ENCODE measurements around the gene PIGO.

The PIGO gene

DNA sequence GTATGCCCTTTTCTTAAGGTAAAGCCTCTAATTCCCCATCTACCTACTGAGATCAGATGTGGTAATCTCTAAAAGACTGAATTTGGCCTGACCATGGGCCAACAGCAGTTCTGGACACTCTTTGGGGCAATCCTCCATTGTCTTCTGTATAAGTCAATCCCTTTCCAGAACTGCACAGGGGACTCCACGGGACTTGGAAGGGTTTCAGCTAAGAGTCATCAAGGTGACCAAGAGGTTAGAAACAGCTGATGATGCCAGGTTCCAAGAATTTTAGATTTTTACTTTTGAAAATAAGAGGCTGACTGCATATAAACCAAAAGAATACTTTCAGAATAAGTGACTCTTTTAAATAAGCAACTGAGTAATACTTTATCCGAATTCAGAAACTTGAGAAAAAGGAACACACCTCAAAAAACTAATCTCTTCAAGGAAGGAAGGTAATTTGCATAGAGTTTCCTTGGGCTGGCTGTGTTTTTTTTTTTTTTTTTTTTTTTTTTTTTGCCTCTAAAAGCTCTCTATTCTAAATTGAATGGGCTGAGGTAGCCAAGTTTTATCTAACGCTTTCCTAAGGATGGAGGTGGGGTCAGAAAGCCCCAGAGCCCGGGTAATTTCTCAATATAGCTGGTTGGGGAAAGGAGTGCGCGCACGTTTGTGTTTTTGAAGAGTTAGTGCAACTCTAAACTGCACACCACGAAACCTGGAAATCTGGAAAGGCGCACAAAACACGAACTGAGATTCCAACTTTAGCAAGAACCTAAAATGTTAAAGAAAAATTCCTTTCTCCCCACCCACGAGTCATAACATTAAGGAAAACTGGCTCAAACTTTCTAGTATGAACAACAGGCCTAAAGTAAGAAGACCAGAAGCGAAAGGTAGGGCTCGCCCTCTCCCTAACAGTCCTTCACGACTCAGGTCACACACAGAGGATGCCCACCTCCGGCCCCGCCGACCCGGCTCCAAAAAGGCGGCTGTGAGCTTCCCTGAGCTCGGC is 25.3 kb downstream of the PIGO start:
- no peak for DNase-seq

DNA sequence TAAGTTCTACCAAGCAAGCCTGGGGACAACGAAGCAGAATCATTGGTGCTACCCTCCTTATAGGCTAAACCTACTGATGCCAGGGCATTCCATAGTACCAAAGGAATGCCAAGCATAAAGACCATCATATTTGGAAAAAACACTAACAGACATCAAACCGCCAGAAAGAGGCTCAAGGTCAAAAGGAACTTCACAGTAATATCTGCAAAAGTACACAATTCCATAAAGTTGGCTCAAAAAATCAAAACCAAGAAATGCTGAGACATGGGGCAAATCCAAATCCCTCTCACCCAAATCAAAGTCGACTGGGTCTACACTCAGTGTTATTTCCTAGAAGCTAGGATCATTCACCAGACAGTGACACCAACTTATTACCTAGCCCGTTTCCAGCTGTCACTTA is 27.4 kb downstream of the PIGO start:
- DNase-seq, result no peak

DNA sequence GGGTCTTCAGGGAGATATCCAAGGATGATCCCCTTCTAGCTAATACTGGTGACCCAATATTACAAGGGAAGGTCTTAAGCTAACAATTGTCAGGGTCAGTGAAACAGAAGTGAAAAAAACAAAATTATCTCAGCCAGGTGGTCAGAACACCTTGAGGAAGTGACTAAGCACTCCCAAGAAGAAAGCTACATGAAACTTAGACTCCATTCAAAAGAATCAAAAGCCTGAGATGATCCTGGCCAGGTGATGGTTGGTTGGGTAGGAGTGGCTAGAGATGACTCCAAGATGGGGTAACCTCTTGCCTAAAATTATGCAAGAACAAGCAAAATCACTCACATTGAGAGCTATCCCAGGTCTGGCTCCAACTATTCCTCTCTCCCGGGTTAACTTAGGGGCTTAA is 29.3 kb downstream of the PIGO start:
- DNase-seq, result no peak

DNA sequence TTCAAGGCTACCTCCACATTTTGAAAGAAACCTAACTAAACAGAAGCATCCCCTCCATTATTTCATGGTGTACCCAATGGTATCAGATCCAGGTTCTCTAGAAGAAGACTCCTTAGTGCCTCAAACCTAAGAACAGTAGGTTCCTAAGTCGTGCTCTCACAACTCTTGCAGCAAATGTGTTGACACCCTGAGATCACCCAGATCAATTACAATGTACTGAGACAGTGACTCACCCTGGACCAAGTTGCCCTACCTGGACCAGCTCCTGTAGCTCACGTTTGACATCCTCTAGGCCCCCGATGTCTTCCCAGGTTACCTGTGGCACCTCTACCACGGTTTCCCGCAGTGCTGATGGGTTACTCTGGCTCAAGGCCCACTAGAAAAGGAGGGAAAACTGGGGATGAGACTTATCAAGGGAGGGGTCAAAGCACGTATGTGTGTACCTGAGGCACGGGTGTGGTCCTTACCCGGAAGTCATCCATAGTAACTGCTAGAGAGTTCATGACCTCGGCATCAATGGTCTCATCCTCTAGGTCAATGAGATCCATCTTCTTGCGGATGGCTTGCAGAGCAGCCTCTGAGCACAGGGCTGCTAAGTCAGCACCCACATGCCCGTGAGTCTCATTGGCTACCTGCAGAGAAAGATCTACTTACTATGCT is 35.7 kb downstream of the PIGO start:
- no peak for DNase-seq

DNA sequence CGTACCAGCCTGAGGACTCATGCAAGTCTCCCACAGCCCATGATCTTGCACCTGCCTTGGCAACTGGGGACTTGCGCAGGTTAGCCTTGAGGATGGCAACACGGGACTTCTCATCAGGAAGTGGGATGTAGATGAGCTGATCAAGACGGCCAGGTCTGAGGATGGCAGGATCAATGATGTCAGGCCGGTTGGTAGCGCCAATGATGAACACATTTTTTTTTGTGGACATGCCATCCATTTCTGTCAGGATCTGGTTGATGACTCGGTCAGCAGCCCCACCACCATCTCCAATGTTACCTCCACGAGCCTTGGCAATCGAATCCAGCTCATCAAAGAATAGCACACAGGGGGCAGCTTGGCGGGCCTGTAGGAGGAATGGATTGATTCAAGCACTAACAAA is 37.0 kb downstream of the PIGO start:
- no peak for DNase-seq

DNA sequence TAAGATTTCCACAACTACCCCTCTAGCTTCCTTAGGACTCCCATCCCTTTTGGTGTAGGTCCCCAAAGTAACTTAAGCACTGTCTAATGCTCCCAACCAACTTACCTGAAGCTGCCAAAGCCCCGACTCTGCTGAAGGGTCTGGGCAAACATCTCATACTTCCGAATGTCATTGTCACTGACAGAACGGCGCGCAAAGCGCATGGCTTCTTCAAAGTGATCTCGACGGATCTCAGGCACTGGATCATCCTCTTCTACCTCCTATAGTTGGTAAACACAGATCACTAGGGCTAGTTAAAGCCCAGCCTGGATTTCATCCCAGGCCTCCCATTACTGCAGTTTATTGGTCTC is 39.1 kb downstream of the PIGO start:
- no peak for DNase-seq

DNA sequence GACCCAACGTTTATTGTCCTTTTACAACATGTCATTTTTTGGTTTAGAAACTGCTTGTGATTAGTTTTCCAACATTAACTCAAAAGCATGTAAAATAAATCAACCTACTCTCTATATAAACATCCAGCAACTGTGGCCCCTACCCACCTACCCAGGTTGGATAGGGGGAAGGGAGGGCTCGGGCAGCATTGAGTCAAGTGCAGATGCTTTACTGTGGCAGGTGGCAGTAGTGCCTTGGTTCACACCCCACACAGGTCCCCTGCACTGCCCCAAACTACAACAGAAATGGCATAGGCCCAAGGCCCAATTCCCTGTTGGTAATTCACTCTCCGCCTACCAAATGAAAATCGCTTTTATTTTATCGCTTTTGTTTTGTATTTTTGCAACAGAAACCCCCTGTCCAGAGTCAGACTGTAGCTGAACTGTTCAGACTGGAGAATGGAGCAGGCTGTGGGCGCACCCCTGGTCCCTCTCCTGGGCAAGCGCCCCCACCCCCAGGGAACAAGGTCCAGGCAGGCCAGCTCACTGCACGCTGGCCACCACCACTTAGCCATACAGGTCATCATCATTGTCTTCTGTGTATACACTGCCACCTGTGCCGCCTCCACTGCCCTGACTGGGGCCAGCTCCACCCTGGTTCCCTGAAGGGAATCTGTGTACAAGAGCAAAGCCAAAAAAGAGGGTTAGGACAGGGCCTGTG is 39.7 kb downstream of the PIGO start:
- no peak for DNase-seq

DNA sequence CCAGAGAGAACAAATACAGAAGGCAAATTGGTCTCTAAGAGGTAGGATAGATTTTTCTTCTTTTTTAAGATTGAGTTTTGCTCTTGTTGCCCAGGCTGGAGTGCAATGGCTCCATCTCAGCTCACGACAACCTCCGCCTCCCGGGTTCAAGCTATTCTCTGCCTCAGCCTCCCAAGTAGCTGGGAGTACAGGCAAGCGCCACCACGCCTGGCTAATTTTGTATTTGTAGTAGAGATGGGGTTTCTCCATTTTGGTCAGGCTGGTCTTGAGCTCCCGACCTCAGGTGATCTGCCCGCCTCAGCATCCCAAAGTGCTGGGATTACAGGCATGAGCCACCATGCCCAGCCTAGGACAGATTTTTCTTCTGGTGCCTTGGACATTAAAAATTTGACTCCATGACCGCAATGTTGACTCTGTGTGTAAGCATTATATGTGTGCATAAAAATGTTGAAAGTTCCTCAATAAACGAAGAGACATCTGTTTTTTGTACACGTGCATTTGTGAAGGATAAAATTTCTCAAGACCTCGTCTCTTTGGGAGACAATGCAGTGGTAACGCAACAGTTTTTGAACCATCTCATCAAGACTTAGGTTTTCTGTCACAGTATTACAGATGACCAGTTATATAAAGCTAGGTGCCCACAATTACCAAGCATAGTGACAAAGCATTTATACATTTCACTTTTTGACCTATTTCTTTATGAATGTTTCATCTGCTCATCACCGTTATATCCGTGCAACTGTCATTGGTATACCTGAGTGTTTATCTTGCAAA is 41.3 kb downstream of the PIGO start:
- no peak for DNase-seq

DNA sequence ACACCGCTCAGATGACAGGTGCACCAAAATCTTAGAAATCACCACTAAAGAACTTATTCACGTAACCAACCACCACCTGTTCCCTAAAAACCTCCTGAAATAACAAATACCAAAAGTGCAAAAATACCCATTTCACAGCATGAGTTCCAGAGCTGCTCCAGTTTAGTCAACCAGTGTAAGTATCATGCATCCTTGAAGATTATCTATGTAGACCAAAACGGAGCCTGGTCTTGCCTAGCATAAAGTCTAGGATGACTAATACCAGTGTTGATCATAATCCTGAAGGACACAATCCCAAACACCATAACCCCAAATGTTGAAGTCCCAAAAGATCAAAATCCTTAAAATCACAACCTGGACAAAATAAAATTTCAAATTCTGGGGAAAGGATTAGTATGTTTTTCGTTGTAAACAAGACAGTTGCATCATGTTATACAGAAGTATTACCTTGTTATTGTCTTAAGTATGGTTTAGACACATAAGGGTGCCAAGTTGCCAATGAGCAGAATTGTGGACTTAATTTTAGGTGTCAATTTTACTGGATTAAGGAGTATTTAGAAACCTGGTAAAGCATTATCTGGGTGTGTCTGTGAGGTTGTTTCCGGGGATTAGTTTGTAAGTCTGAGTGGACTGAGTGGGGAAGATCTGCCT is 42.1 kb downstream of the PIGO start:
- DNase-seq, result no peak

DNA sequence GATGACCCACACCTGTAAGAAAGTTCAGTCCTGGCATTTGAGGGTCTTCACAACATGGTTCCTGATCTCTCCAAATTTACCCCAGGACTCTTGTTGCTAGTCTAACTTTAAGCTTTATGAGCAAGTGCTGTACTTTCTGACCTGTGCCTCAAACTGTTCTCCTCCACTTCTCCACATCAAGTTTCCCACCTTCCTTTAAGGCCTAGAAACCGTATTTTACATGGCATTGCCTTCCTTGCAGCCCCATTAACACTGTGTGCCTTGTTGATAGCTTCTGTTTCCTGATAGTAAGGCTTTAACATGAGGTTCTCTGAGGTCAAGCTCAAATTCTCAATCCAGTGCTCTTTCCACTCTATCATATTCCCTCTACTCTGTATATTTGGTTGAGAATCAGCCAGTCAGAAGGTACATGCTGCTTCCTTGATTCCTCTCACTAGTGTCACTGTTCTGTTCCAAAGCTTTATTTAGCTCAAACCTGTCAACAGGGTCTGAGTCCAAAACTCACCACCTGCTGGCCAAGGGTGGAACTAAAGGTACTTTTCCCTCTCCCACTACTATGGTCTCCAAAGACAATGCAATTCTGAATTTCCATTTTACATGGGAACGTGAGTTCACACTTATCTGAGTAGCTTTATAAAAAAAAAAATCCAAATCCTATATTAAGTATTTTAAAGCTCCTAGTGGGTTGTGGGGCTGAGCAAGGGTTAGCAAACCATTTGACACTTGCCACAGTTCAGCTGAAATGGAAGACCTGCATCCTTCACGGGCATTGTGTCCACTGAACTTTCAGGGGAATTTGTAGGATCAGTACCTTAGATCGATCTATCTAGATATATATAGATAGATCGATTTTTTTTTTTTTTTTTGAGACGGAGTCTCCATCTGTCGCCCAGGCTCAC is 45.1 kb downstream of the PIGO start:
- peak; percentile 22 for DNase-seq

DNA sequence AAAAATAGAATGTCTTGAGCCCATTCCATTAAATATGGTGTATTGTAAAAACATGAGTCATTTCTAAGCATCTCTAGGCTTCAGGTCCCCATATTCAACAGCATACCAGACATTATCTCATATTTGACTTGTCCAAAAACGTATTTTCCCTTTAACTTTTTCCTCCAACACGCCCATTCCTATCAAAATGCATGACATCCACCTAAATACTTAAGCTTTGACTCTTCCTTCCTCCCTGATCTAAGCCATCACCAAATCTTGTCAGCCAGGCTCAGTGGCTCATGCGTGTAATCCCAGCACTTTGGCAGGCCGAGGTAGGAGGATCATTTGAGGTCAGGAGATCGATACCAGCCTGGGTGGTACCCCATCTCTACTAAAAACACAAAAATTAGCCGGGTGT is 47.9 kb downstream of the PIGO start:
- DNase-seq, result no peak

DNA sequence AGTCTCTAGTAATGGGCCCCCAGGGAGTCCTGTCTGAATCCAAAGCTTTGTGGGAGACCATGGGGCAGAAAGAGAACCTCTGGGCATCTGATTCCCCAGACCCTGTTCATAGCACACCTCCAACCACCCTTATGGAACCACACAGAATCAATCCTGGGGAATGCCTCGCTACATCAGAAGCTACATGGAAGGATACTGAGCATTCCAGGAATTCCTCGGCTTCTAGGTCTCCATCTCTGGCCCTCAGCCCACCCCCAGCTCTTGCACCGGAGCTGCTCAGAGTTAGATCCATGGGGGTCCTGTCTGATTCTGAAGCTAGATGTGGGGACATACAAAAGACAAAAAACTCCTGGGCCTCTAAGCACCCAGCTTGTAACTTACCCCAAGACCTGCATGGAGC is 52.3 kb downstream of the PIGO start:
- DNase-seq, result no peak

DNA sequence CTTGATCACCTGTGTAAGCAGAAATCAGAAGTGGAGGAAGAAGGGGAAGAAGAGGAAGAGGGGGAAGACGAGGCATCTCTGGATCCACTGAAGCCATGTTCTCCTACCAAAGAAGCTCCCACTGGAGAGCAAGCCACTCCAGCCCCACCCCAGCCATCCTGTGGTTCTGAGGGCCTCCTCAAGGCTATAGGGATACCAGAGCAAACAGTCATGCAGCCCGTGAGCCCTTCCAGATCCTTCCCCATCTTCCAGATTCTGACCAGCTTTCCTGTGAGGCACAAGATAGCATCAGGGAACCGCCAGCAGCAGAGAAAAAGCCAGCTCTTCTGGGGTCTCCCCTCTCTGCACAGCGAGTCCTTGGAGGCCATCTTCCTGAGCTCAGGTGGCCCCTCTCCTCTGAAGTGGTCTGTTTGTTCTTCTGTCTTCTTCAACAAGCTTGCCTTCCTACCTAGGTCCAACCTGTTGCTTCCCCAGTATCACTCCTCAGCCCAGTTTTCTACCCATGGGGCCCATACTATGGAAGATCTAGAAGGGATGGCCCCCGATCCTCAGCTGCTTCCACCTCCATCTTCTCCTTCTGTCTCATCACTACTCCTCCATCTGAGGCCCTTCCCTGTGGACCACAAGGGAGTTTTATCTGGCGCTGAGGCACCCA is 53.4 kb downstream of the PIGO start:
- DNase-seq, result no peak

DNA sequence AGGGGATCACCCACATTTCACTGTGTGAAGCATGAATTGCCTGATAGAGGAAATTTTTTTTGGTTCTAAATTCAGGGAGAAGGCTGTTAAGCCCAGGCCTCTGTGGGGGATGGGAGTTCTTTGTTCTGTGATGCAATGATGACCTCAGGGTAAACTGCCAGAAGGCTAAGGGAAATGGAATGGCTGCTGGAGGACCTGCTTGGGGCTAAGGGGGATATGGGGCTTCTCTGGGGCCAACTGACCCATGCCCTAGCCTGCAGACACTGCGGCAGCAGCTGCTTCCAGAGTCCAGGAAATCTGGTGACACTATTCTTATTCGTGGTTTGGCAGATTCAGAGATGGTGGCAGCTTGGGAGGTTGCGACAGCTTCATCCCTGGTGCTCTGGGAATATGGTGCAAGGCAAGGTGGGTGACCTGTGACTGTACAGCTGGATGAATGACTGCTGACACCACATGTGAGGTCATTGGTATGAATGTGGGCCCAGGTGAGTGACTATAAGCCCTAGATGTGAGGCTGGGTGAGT is 54.2 kb downstream of the PIGO start:
- no peak for DNase-seq
